AG04449 (cell line): ENCODE results near the gene PDX1.

Source experiments
- CTCF ChIA-PET: fragments of 350-600 bp; formaldehyde crosslinking; extraction: SDS; loops from one replicate; lab custom pipeline; 2021; ENCODE audit warnings: antibody characterized with exemption; lab: Yijun Ruan, JAX
- POLR2A ChIA-PET: fragments of 400-600, 350-600 bp; formaldehyde crosslinking; extraction: SDS; loops from one replicate; lab custom pipeline; 2020; ENCODE audit warnings: antibody characterized with exemption, inconsistent platforms; lab: Yijun Ruan, JAX
- DNase-seq: peaks from one replicate; pipeline ENCODE4 v3.0.0-alpha.2; 2010; ENCODE audit warnings: low read depth, low spot score
- H3K4me3 ChIP-seq: 2 replicates; pipeline ENCODE4 v1.5.1; 2011; ENCODE audit warnings: low read depth, mild to moderate bottlenecking, control low read depth, low read length
- TF ChIP-seq, protein P1 (sequence below): IDR thresholded peaks from one replicate; pipeline ENCODE4 v1.5.1; 2011; ENCODE audit warnings: mild to moderate bottlenecking, moderate library complexity, low read length, control low read depth, inconsistent platforms; ENCODE audit not compliant: insufficient read depth; ENCODE audit errors: missing control alignments

The PDX1 gene

DNA sequence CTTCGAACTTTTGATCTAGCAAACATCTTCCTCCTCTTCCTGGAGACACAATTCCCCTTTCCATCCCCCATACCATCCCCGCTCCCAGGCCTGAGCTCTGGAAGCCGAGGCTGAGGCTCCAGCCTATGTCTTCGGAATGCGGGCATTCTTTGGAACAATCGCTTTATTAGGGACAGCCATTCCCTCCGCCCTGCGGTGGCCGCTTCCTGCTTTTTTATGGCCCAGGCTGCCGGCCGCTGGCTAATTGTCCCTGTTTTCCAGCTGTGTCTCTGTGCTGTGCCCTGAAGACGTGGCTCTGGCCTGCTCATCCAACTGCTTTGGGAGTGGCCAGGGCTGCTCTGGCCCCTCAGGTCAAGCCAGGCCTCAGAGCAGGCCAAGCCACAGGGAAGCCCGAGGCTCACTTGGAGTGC lies 51.4 kb downstream of the PDX1 start:
- no peak for DNase-seq
- TF ChIP-seq, protein P1, sequence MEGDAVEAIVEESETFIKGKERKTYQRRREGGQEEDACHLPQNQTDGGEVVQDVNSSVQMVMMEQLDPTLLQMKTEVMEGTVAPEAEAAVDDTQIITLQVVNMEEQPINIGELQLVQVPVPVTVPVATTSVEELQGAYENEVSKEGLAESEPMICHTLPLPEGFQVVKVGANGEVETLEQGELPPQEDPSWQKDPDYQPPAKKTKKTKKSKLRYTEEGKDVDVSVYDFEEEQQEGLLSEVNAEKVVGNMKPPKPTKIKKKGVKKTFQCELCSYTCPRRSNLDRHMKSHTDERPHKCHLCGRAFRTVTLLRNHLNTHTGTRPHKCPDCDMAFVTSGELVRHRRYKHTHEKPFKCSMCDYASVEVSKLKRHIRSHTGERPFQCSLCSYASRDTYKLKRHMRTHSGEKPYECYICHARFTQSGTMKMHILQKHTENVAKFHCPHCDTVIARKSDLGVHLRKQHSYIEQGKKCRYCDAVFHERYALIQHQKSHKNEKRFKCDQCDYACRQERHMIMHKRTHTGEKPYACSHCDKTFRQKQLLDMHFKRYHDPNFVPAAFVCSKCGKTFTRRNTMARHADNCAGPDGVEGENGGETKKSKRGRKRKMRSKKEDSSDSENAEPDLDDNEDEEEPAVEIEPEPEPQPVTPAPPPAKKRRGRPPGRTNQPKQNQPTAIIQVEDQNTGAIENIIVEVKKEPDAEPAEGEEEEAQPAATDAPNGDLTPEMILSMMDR, result no peak
- ChIA-PET CTCF (interaction anchor here (1.1 to 3.4 kb wide), 6 partner anchors 10 to 610 kb away, joined by 3 to 17 read pairs (median 8); no protein-coding TSS in a partner anchor), POLR2A (interaction anchor here (0.9 kb wide), 1 partner anchor 50 kb away, joined by 3 read pairs; no protein-coding TSS in a partner anchor)
- no peak overlapping the region for H3K4me3 ChIP-seq

DNA sequence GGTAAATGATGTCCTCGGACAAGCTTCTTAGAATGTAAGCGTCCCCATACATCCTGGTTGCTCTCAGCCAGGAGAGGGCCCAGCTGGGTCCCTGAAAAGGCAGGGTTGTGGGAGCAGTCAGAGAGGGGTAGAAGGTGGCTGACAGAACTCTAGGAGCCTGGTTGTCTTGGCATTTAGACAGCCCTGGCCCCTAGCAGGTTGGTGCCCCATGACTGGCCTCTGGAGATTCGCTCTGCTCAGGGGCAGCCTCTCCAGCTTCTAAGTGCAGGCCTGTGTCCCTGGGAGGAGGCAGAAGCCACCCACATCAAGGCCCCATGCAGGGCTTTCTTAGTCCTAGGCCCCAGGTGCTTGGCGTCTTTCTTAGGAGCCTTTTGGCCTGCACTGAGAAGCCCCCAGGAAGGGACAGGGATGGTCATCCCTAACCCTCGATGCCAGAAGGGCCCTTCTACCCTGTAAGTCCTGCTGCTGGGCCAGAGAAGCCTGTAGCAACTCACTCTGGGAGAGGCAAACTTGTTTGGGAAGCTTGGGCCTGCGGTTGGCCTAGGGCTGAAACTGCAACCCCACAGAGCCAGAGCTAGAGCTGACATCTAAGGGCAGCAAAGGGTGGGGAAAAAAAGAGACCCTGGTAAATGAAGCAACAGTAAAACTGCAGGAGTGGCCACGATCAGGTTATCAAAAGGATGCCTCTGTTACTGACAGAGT lies 52.1 kb downstream of the PDX1 start:
- TF ChIP-seq, protein P1, result no peak
- CTCF ChIA-PET, result interaction anchor here (1.1 to 3.4 kb wide), 6 partner anchors 9 to 610 kb away, joined by 3 to 17 read pairs (median 7); no protein-coding TSS in a partner anchor

DNA sequence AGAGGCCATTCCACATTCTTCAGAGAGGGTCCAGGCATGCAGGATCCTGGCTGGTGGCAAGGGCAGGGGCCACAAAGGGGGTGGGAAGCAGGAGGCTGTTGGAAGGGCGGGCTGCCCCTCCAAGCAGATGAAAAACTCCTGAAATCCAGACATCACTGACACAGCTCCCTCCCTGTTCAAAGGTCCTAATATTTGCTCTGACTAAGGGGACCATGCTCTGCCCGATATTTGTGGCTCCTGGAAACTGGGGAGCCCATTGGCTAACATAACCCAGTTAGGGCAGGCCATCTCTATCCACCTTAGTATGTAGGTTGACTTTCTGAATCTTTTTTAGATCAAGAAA lies 52.6 kb downstream of the PDX1 start:
- DNase-seq, result no peak
- CTCF ChIA-PET, result interaction anchor here (1.0 to 3.4 kb wide), 6 partner anchors 11 to 611 kb away, joined by 3 to 17 read pairs (median 7); no protein-coding TSS in a partner anchor
- POLR2A ChIA-PET, result no interaction called here
- H3K4me3 ChIP-seq, result no peak overlapping the region
- TF ChIP-seq, protein P1, result no peak

More for the DNA sequence above, 52.1 kb downstream of the PDX1 start:
- DNase-seq, result no peak
- H3K4me3 ChIP-seq, result no peak overlapping the region
- POLR2A ChIA-PET, result interaction anchor here (0.9 kb wide), 1 partner anchor 51 kb away, joined by 3 read pairs; no protein-coding TSS in a partner anchor

DNA sequence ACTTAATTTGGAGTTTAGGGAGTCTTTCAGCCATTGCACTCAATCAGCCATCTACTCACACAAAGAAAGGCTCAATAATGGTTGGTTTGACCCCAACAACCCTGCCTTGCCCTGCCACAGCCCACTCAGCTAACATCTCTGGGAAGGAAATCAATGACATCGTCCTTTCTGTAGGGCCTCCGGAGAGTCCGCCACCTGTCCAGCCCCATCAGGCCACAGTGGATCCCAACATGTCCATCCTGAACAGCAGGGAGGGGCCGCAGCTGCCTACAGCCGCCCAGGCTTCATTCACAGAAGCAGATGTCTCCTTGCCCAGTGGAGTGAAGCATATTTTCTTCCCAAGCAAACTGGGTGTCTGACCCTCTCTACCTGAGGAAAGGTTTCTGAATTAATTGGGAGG lies 53.5 kb downstream of the PDX1 start:
- ChIA-PET CTCF (interaction anchor here (0.7 to 2.0 kb wide), 5 partner anchors 13 to 612 kb away, joined by 3 to 9 read pairs (median 3); no protein-coding TSS in a partner anchor), POLR2A (no interaction called here)
- DNase-seq, result no peak
- H3K4me3 ChIP-seq, result no peak overlapping the region
- TF ChIP-seq, protein P1, result no peak

DNA sequence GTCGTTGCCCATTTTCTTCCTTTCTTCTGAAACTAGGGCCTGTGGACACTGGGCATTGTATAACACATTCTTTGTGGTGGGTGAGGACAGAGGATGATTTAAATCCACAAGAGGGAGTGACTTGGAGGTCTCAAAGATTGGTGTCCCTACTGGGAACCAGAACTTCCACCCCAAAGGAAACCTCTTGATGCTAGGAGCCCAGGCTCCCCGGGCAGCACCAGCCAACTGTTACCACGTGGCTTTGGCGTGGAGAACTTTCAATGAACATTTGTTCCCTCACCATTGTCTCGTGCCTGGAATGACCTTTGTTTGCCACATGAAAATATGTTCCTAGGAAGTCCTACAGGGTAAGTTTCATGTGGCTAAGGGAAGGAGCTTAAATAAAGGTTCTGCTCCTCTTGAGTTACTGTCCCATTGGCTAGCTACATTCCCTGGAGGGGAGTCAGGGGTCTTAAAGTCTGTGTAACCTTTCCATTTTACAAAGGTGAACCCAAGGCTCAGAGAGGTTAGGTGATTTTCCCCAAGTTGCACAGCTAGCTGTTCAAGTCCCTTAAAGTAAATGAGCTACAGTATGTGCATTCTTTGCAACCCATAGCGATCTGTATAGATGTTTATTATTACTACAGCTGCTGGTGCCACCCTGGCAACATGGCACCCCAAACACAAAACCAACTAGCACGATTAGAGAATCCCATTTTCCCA lies 54.3 kb downstream of the PDX1 start:
- POLR2A ChIA-PET, result no interaction called here
- H3K4me3 ChIP-seq, result no peak overlapping the region
- CTCF ChIA-PET, result interaction anchor here (0.6 to 3.4 kb wide), 5 partner anchors 10 to 1028 kb away, joined by 3 to 26 read pairs (median 3); no protein-coding TSS in a partner anchor
- TF ChIP-seq, protein P1, result no peak
- DNase-seq, result no peak
